KOPT-K1 (cell line): ENCODE results near the gene ATP8A1.

Experiments used
- H3K27ac ChIP-seq: fragments of 200-600 bp; sonication (generic); 2 replicates; pipeline ENCODE4 v1.5.1; 2016; ENCODE audit warnings: antibody characterized with exemption, mild to moderate bottlenecking, low read depth, low read length; ENCODE audit not compliant: poor library complexity, severe bottlenecking
- H3K36me3 ChIP-seq: fragments of 200-600 bp; sonication (generic); 2 replicates; pipeline ENCODE4 v1.5.1; 2017; ENCODE audit warnings: antibody characterized with exemption, mild to moderate bottlenecking, low read length, moderate library complexity; ENCODE audit not compliant: insufficient read depth
- H3K9me3 ChIP-seq: fragments of 200-600 bp; sonication (generic); 2 replicates; pipeline ENCODE4 v1.5.1; 2017; ENCODE audit warnings: antibody characterized with exemption, low read length, mild to moderate bottlenecking; ENCODE audit not compliant: insufficient read depth, poor library complexity, severe bottlenecking

Gene ATP8A1

GRCh38 chr4:42436928-42437565, 219.9 kb downstream of the ATP8A1 start:
- H3K9me3 ChIP-seq: no peaks in the 10 kb centered on the region
- H3K36me3 ChIP-seq: no peaks in the 10 kb centered on the region
- H3K27ac ChIP-seq: no peak overlapping the region

- no peak overlapping the region for H3K27ac ChIP-seq
- no peaks in the 10 kb centered on the region for H3K36me3 ChIP-seq
Observed at GRCh38 chr4:42428036-42428435, 228.9 kb downstream of the ATP8A1 start.

GRCh38 chr4:42425146-42426065, 231.5 kb downstream of the ATP8A1 start:
- Histone ChIP-seq H3K9me3 (no peaks in the 10 kb centered on the region), H3K27ac (no peak overlapping the region), H3K36me3 (no peaks in the 10 kb centered on the region)

More at GRCh38 chr4:42428036-42428435, 228.9 kb downstream of the ATP8A1 start:
- H3K9me3 ChIP-seq: no peaks in the 10 kb centered on the region

GRCh38 chr4:42420140-42420539, 236.8 kb downstream of the ATP8A1 start:
- H3K9me3 ChIP-seq: no peaks in the 10 kb centered on the region
- H3K27ac ChIP-seq: no peak overlapping the region
- no peaks in the 10 kb centered on the region for H3K36me3 ChIP-seq

GRCh38 chr4:42417550-42417949, 239.4 kb downstream of the ATP8A1 start:
- Histone ChIP-seq H3K9me3 (no peaks in the 10 kb centered on the region), H3K27ac (no peak overlapping the region), H3K36me3 (no peaks in the 10 kb centered on the region)

- Histone ChIP-seq H3K9me3 (no peaks in the 10 kb centered on the region), H3K36me3 (no peaks in the 10 kb centered on the region), H3K27ac (no peak overlapping the region)
Observed at GRCh38 chr4:42416017-42416416, 240.9 kb downstream of the ATP8A1 start.

GRCh38 chr4:42415281-42415680, 241.6 kb downstream of the ATP8A1 start:
- Histone ChIP-seq H3K27ac (no peak overlapping the region), H3K36me3 (no peaks in the 10 kb centered on the region), H3K9me3 (no peaks in the 10 kb centered on the region)

GRCh38 chr4:42412251-42412650, 244.7 kb downstream of the ATP8A1 start:
- Histone ChIP-seq H3K27ac (no peak overlapping the region), H3K9me3 (no peaks in the 10 kb centered on the region), H3K36me3 (no peaks in the 10 kb centered on the region)

GRCh38 chr4:42411803-42412202, 245.1 kb downstream of the ATP8A1 start:
- no peaks in the 10 kb centered on the region for H3K36me3 ChIP-seq
- H3K27ac ChIP-seq: no peak overlapping the region
- no peaks in the 10 kb centered on the region for H3K9me3 ChIP-seq

- H3K9me3 ChIP-seq: no peaks in the 10 kb centered on the region
- no peak overlapping the region for H3K27ac ChIP-seq
- H3K36me3 ChIP-seq: no peaks in the 10 kb centered on the region
Observed at GRCh38 chr4:42410446-42410845, 246.5 kb downstream of the ATP8A1 start.

- Histone ChIP-seq H3K9me3 (peaks cover 5% of the 10 kb centered on the region), H3K36me3 (no peaks in the 10 kb centered on the region), H3K27ac (no peak overlapping the region)
Observed at GRCh38 chr4:42404001-42404400, 252.9 kb downstream of the ATP8A1 start.

GRCh38 chr4:42401171-42401570, 255.7 kb downstream of the ATP8A1 start:
- Histone ChIP-seq H3K27ac (no peak overlapping the region), H3K36me3 (no peaks in the 10 kb centered on the region), H3K9me3 (peaks cover 32% of the 10 kb centered on the region)

GRCh38 chr4:42399393-42399792, 257.5 kb downstream of the ATP8A1 start:
- Histone ChIP-seq H3K9me3 (peaks cover 32% of the 10 kb centered on the region), H3K27ac (no peak overlapping the region), H3K36me3 (no peaks in the 10 kb centered on the region)

GRCh38 chr4:42398871-42399331, 258.0 kb downstream of the ATP8A1 start:
- H3K36me3 ChIP-seq: no peaks in the 10 kb centered on the region
- H3K27ac ChIP-seq: no peak overlapping the region
- peaks cover 32% of the 10 kb centered on the region for H3K9me3 ChIP-seq

GRCh38 chr4:42398171-42398870, 258.6 kb downstream of the ATP8A1 start:
- H3K36me3 ChIP-seq: no peaks in the 10 kb centered on the region
- H3K27ac ChIP-seq: no peak overlapping the region
- peaks cover 32% of the 10 kb centered on the region for H3K9me3 ChIP-seq
